Immature natural killer cell (primary cell): ENCODE results near the gene REX1BD. TPM values are rescaled to one million over a fixed set of nuclear protein-coding genes. Genes with fewer than 3 reads are reported as not detected.

ENCODE experiments used
- polyA plus RNA-seq, 3 donors: library from polyadenylated mRNA; unstranded; fragments of 300-500 nt; fragmentation: Illumina TruSeq; gene quantifications; one replicate each; pipeline ENCODE4 v1.2.3, GENCODE V29; 2021

REX1BD gene
- polyA plus RNA-seq, 3 donors from 2014 or later: 123 to 175 (median 146) TPM

Other genes starting within 250 kb of the REX1BD start
- 10 to 100 TPM in 2 of 3 donors, 1 to 10 TPM in 1; 8.2 to 20.6 (median 17.5) TPM for gene PGPEP1, start 248.2 kb upstream of the REX1BD start, polyA plus RNA-seq
- gene GDF15, start 202.6 kb upstream of the REX1BD start, polyA plus RNA-seq: not detected
- 10 to 100 TPM in 1 of 3 donors, 1 to 10 TPM in 2; 2.7 to 18.1 (median 7.7) TPM for gene LRRC25, start 191.2 kb upstream of the REX1BD start, polyA plus RNA-seq
- gene SSBP4, start 169.4 kb upstream of the REX1BD start, polyA plus RNA-seq: 100 to 1,000 TPM in 2 of 3 donors, 10 to 100 TPM in 1; 73.5 to 122 (median 107) TPM
- 10 to 100 TPM; 29.7 to 32.2 (median 31.2) TPM for gene ISYNA1, start 150.7 kb upstream of the REX1BD start, polyA plus RNA-seq
- 10 to 100 TPM in 2 of 3 donors, 1 to 10 TPM in 1; 9.1 to 21.1 (median 11.1) TPM for gene ELL, start 66.7 kb upstream of the REX1BD start, polyA plus RNA-seq
- gene FKBP8, start 45.2 kb upstream of the REX1BD start, polyA plus RNA-seq: 100 to 1,000 TPM in 1 of 3 donors, 10 to 100 TPM in 2; 85.7 to 137 (median 94.5) TPM
- 100 to 1,000 TPM in 1 of 3 donors, 10 to 100 TPM in 2; 85.9 to 134 (median 93.0) TPM for gene KXD1, start 30.9 kb upstream of the REX1BD start, polyA plus RNA-seq
- 1,000 to 10,000 TPM in 1 of 3 donors, 100 to 1,000 TPM in 2; 613 to 1,093 (median 997) TPM for gene UBA52, start 16.9 kb upstream of the REX1BD start, polyA plus RNA-seq
- 1 to 10 TPM in 1 of 3 donors, under 1 TPM in 1, not detected in 1; 0.89 to 1.2 TPM for gene CRLF1, start 18.0 kb downstream of the REX1BD start, polyA plus RNA-seq
- not detected for gene TMEM59L, start 24.1 kb downstream of the REX1BD start, polyA plus RNA-seq
- gene KLHL26, start 48.2 kb downstream of the REX1BD start, polyA plus RNA-seq: 1 to 10 TPM; 1.6 to 4.8 (median 4.5) TPM
- 1 to 10 TPM in 1 of 3 donors, under 1 TPM in 2; 0.50 to 1.1 (median 0.85) TPM for gene CRTC1, start 94.9 kb downstream of the REX1BD start, polyA plus RNA-seq
- not detected for gene COMP, start 202.5 kb downstream of the REX1BD start, polyA plus RNA-seq
- gene UPF1, start 243.2 kb downstream of the REX1BD start, polyA plus RNA-seq: 10 to 100 TPM in 1 of 3 donors, 1 to 10 TPM in 2; 1.1 to 16.6 (median 5.2) TPM